ENCODE measurements around the gene NGFR.

The NGFR gene

DNA sequence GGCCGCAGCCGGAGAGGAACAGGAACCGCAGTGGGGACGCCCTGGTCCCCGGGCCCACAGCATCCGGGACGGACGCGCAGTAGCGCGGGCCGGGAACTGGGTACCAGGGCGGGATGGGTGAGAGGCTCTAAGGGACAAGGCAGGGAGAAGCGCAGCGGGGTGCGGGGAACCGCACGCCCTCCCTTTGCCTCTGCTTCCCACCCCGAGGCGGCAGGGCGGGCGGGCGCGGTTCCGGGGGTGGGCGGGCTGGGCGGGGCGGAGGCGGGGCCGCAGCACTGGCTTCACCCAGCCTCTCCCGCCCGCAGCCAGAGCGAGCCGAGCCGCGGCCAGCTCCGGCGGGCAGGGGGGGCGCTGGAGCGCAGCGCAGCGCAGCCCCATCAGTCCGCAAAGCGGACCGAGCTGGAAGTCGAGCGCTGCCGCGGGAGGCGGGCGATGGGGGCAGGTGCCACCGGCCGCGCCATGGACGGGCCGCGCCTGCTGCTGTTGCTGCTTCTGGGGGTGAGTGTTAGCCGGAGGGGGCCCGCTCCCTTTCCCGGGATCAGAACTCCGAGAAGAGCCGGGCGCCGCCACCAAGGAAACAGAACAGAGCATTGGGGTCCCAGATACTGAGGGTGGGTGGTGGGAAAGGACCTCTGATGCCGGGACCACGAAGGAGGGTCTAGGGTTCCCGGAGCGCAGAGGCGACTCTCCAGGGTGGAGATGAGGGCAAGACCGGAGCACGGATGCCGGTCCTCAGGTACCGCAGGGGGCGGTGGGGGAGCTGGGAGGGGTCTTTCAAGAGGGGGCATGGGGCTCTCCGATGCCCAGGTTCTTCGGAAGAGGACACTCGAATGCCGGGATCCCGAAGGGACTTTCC lies at the start of gene NGFR (continued):
- TF ChIP-seq ZNF621 (tag by site-specific recombination; IDR thresholded peaks at IDR 0.05) (no peak), ZNF24 (tag by site-specific recombination; IDR thresholded peaks at IDR 0.05) (no peak), SALL2 (tag by site-specific recombination; IDR thresholded peaks at IDR 0.05; ENCODE audit: borderline replicate concordance) (no peak), ZNF670 (tag by site-specific recombination; IDR thresholded peaks at IDR 0.05; ENCODE audit: low read depth) (no peak), ZNF140 (tag by site-specific recombination; IDR thresholded peaks at IDR 0.05) (no peak), ZNF544 (tag by site-specific recombination; IDR thresholded peaks at IDR 0.05) (no peak), KLF16 (tag by site-specific recombination; IDR thresholded peaks at IDR 0.05) (no peak), SCRT2 (tag by site-specific recombination; IDR thresholded peaks at IDR 0.05) (no peak), ZNF426 (tag by site-specific recombination; IDR thresholded peaks at IDR 0.05) (no peak), ZNF48 (tag by site-specific recombination; IDR thresholded peaks at IDR 0.05) (no peak), ZFP41 (tag by site-specific recombination; IDR thresholded peaks at IDR 0.05; ENCODE audit: borderline replicate concordance) (no peak), ZNF837 (tag by site-specific recombination; IDR thresholded peaks at IDR 0.05) (no peak), ZFHX2 (tag by site-specific recombination; conservative IDR thresholded peaks at IDR 0.05) (peak; percentile 27; the same call in 1 of the 2 replicates), ZNF624 (tag by site-specific recombination; IDR thresholded peaks at IDR 0.05) (no peak), ZNF560 (tag by site-specific recombination; IDR thresholded peaks at IDR 0.05; ENCODE audit: borderline replicate concordance) (no peak), ZNF23 (tag by site-specific recombination; IDR thresholded peaks at IDR 0.05; ENCODE audit: borderline replicate concordance) (no peak), ZNF510 (tag by site-specific recombination; IDR thresholded peaks at IDR 0.05; ENCODE audit: insufficient replicate concordance) (no peak), TCF7L2 (IDR thresholded peaks at IDR 0.05; ENCODE audit: borderline replicate concordance, low read depth, low read length) (no peak), GLI4 (tag by site-specific recombination; IDR thresholded peaks at IDR 0.05) (no peak), ZNF555 (tag by site-specific recombination; conservative IDR thresholded peaks at IDR 0.05) (no peak), BCL11A (tag by site-specific recombination; IDR thresholded peaks at IDR 0.05; ENCODE audit: low read depth) (no peak)
- TF ChIP-seq, protein P1, sequence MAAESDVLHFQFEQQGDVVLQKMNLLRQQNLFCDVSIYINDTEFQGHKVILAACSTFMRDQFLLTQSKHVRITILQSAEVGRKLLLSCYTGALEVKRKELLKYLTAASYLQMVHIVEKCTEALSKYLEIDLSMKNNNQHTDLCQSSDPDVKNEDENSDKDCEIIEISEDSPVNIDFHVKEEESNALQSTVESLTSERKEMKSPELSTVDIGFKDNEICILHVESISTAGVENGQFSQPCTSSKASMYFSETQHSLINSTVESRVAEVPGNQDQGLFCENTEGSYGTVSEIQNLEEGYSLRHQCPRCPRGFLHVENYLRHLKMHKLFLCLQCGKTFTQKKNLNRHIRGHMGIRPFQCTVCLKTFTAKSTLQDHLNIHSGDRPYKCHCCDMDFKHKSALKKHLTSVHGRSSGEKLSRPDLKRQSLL (tag by site-specific recombination; IDR thresholded peaks at IDR 0.05): peak; percentile 81
- TF ChIP-seq, protein P2, sequence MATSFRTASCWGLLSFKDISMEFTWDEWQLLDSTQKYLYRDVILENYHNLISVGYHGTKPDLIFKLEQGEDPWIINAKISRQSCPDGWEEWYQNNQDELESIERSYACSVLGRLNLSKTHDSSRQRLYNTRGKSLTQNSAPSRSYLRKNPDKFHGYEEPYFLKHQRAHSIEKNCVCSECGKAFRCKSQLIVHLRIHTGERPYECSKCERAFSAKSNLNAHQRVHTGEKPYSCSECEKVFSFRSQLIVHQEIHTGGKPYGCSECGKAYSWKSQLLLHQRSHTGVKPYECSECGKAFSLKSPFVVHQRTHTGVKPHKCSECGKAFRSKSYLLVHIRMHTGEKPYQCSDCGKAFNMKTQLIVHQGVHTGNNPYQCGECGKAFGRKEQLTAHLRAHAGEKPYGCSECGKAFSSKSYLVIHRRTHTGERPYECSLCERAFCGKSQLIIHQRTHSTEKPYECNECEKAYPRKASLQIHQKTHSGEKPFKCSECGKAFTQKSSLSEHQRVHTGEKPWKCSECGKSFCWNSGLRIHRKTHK (tag by site-specific recombination; IDR thresholded peaks at IDR 0.05): no peak
- TF ChIP-seq, protein P3, sequence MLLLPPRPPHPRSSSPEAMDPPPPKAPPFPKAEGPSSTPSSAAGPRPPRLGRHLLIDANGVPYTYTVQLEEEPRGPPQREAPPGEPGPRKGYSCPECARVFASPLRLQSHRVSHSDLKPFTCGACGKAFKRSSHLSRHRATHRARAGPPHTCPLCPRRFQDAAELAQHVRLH (tag by site-specific recombination; IDR thresholded peaks at IDR 0.05): no peak
- TF ChIP-seq, protein P4, sequence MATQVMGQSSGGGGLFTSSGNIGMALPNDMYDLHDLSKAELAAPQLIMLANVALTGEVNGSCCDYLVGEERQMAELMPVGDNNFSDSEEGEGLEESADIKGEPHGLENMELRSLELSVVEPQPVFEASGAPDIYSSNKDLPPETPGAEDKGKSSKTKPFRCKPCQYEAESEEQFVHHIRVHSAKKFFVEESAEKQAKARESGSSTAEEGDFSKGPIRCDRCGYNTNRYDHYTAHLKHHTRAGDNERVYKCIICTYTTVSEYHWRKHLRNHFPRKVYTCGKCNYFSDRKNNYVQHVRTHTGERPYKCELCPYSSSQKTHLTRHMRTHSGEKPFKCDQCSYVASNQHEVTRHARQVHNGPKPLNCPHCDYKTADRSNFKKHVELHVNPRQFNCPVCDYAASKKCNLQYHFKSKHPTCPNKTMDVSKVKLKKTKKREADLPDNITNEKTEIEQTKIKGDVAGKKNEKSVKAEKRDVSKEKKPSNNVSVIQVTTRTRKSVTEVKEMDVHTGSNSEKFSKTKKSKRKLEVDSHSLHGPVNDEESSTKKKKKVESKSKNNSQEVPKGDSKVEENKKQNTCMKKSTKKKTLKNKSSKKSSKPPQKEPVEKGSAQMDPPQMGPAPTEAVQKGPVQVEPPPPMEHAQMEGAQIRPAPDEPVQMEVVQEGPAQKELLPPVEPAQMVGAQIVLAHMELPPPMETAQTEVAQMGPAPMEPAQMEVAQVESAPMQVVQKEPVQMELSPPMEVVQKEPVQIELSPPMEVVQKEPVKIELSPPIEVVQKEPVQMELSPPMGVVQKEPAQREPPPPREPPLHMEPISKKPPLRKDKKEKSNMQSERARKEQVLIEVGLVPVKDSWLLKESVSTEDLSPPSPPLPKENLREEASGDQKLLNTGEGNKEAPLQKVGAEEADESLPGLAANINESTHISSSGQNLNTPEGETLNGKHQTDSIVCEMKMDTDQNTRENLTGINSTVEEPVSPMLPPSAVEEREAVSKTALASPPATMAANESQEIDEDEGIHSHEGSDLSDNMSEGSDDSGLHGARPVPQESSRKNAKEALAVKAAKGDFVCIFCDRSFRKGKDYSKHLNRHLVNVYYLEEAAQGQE (tag by site-specific recombination; IDR thresholded peaks at IDR 0.05): no peak
- TF ChIP-seq, protein P5, sequence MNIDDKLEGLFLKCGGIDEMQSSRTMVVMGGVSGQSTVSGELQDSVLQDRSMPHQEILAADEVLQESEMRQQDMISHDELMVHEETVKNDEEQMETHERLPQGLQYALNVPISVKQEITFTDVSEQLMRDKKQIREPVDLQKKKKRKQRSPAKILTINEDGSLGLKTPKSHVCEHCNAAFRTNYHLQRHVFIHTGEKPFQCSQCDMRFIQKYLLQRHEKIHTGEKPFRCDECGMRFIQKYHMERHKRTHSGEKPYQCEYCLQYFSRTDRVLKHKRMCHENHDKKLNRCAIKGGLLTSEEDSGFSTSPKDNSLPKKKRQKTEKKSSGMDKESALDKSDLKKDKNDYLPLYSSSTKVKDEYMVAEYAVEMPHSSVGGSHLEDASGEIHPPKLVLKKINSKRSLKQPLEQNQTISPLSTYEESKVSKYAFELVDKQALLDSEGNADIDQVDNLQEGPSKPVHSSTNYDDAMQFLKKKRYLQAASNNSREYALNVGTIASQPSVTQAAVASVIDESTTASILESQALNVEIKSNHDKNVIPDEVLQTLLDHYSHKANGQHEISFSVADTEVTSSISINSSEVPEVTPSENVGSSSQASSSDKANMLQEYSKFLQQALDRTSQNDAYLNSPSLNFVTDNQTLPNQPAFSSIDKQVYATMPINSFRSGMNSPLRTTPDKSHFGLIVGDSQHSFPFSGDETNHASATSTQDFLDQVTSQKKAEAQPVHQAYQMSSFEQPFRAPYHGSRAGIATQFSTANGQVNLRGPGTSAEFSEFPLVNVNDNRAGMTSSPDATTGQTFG (tag by site-specific recombination; IDR thresholded peaks at IDR 0.05; ENCODE audit: borderline replicate concordance): no peak
- TF ChIP-seq, protein P6, sequence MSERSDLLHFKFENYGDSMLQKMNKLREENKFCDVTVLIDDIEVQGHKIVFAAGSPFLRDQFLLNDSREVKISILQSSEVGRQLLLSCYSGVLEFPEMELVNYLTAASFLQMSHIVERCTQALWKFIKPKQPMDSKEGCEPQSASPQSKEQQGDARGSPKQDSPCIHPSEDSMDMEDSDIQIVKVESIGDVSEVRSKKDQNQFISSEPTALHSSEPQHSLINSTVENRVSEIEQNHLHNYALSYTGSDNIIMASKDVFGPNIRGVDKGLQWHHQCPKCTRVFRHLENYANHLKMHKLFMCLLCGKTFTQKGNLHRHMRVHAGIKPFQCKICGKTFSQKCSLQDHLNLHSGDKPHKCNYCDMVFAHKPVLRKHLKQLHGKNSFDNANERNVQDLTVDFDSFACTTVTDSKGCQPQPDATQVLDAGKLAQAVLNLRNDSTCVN (tag by site-specific recombination; optimal IDR thresholded peaks at IDR 0.05): peak; percentile 43

All from HEK293 (cell line).